ENCODE measurements around the gene PARVA. TPM values are rescaled to one million over a fixed set of nuclear protein-coding genes. Genes with fewer than 3 reads are reported as not detected.
A peak's percentile ranks its signal among the peaks of the same experiment; 100 is the strongest.

PARVA gene
- total RNA-seq, 1 experiment from 2014 or later, result 9.9 TPM

DNA sequence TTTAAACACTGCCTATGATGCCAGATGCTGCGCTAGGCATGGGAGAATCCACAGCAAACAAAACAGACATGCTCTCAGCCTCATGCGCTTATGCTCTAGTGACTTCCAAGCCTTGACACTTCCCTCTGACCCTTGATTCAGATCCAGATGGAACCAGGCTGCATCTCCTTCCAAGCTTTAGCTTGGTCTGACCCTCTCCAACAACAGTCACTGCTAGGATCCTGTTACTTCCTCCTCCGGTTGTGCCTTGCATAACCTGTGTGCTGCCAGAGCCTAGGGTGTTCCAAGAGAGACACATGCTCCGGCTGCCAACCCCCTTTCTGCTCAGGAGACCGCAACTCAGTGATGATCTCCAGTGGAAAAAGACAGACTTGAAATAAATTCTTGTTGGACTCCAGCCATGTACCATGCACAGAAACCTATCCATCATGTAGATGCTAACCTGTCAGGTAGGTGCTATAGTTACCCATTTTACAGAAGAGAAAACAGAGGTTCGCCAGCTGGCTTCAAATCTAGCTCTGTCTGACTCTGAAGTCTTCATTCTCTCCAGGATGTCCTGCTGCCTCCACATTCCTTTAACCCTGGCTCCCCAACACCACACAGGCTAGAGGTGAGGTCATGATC is 160.5 kb downstream of the PARVA start:
- in situ Hi-C loops (cut with HindIII; ENCODE audit: low sequenced_read_pairs), result no loop called here
- DNase-seq (ENCODE audit: low spot score), result no peak

DNA sequence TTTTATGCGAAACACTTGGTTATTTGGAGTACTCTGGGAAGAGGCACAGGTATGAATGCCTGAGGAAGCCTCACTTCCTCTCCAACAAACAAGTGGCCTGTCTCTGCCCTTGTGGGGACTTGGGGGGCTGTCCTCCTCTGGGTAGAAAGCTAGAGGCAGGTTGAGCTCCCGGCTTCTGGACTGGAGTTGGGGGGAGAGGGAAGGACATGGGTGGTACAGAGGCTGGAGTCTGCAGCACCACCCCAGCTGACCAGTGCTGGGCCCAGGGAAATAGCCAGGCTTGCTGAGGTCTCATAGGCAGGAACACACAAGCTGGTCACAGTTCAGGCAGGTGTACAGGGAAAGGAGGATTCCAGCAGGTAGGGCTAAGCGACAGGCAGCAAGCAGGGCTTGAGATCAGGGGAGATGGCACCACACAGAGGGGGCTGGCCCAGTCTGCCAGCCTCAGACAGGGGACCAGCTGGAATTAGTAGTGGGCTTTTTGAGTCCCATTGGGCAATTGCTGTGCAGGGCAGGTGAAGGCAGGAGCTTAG is 161.6 kb downstream of the PARVA start:
- DNase-seq (ENCODE audit: low spot score), result no peak
- in situ Hi-C loops (cut with HindIII; ENCODE audit: low sequenced_read_pairs), result no loop called here

DNA sequence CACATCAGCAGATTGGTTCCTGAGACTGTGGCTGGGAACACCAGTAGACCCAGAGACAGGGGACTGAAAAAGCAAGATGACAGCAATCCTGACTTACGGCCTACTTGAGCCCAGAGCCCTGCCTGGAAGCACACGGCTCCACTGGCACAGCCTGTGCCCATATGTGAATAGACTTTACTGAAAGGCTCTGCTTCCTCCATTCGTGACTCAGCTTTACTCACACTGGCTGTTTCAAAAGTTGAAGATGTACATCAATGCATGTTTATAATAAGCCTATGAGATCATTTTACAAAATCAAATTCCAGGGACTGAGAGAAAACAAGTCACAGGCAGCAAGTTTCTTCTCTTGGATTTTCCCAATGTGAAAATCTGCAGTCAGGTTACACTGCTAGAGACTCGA is 162.2 kb downstream of the PARVA start:
- no peak for DNase-seq (ENCODE audit: low spot score)
- in situ Hi-C loops (cut with HindIII; ENCODE audit: low sequenced_read_pairs), result no loop called here

DNA sequence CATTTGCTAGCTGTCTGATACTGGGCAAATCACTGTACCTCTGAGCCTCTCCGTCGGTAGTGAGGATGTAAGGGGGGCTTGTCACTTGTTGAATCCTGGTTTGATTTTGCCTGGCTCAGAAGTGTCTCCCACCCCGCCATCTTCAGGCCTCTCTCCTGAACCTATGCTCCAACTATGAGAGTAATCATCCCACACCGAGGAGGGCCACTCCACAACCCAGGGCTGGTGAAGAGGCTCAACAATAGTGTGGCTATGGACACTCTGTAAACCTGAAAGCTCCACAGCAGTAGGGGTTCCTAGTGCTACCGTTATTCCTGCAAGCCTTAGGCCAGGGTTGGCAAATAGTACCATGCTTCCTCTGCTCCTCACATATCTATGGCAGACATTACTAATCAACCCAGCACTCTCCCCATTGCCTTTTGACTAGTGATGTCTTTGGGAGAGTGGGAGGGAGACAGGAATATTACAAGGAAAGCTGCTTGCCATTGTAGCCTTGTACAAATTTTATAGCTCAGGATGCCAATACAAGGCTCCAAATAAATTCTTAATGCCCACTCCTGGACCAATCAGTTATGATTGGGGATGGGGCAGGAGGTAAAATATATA is 162.8 kb downstream of the PARVA start:
- in situ Hi-C loops (cut with HindIII; ENCODE audit: low sequenced_read_pairs), result no loop called here
- DNase-seq (ENCODE audit: low spot score), result no peak

DNA sequence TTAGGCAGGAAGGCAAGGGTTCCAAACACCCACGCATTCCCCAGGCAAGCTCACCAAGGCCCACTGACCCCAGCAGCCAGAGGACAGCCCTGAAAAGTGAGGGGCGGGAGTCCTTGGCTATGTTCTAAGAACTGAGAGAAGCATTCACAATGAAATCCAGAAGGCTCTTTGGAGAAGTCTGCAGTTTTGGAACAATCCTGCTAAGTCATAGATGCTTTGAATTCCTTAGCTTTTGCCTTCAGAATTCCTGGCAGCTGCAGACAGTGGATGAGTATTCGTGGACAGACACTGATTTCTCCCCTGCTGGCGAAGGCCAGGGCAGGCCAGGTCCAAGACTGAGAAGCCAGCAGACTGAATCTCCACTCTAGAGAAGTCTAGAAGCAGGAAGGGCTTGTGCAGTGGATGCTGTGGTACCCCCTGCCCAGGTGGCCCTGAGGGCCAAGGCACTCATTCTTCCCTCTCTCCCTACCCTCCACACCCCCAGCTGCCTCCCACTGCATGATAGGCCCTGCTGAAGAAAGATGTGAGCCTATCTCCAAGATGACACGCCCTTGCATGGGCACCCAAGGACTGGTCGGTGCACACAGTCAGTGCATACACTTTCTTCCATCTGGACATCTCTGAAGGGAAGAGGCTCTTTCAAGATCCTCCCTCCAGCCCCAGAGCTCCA is 163.7 kb downstream of the PARVA start:
- no peak for DNase-seq (ENCODE audit: low spot score)
- in situ Hi-C loops (cut with HindIII; ENCODE audit: low sequenced_read_pairs), result no loop called here

DNA sequence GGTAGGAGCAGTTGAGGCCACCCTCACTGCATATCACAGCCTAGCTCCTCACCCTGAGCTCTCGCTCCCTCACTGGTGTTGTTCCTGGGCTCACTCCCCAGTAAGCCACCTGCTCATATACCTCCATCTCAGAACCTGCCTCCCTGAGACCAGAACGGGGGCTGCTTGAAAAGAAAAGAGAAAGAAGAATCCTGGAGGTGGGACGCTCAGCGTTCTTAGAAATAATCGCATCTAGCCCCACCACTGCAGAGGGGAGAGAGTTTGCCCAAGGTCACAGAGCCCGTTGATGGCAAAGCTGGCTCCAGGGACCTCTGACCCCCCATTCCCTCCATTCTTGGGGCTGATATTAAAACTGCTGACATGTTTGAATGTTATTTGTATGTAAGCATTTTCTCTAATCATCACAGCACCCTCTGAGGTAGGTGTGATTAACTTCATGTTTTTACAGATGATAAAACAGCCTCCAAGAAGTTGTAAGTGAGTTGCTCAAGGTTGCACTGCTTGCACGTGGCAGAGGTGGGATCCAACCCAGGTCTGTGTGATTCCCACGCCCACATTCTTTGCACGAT is 164.3 kb downstream of the PARVA start:
- in situ Hi-C loops (cut with HindIII; ENCODE audit: low sequenced_read_pairs), result no loop called here
- no peak for DNase-seq (ENCODE audit: low spot score)

DNA sequence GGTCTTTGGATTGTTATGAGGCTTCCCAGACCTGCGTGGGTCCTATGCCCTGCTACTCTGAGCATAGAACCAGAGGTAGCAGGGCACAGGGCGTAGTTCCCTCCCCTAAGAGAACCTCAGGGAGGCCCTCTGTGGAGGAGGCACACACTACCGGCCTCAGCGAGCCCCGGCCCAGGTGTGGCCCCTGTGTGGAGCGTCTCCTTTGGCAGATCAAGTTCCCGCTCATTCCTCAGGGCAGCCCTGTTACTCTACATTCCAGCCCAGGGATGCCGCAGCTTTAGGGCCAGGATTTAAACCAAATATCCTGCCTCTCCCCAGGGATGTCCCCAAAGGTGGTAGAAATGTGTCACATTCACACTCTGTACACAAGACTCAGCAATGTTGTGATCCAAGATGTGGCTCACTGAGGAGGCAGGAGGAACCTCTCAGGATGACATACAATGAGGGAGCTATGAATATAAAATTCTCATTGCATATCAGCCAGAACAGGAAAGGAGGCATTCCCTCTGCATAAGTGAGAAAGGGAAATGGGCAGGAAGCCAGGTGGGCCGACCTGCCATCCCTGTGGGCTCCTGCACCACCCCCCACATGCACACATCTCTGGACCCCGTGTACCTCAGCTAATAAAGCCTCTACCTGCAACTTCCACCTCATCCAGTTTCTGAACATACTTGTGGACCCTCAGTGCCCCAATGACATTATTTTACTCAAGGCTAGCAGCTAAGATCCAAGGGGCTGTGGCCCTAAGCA is 165.0 kb downstream of the PARVA start:
- no peak for DNase-seq (ENCODE audit: low spot score)
- in situ Hi-C loops (cut with HindIII; ENCODE audit: low sequenced_read_pairs), result no loop called here

DNA sequence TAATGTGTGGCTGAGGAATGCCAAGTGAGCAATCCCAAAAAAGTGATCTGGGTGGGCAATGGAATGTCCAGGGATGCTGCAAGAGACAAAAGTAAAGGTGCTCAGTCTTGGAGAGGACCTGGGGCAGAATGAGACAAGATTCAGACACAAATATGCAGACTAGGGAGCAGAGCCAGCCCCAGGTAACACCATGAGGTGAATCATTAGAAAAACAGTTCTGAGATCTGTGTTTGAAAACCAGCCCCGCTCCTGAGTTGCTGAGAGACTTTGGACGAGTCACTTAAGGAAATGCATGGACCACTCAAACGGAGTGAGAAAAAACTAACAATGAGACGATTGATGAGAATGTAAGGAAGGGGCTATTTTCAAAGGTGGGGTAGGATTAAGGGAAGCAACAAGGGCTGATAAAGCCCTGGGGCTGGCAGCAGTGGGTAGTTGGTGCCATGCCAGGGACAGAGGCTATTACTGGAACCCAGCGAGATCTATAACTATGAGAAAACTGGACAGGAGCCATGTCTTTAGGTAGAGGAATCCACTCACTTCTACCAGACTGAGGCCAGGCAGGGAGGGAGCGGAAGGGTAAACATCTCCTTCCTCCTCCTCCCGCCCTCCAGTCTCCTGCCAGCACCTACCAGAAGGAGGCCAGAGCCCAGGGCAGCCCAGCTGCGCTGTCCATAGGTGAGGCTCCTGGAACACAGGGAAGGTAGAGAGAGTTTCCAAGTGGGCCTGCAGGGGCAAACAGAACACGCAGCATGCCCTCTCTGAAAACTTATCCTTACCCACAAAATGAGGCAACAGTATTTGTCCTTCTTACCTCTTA is 166.4 kb downstream of the PARVA start:
- no peak for DNase-seq (ENCODE audit: low spot score)

DNA sequence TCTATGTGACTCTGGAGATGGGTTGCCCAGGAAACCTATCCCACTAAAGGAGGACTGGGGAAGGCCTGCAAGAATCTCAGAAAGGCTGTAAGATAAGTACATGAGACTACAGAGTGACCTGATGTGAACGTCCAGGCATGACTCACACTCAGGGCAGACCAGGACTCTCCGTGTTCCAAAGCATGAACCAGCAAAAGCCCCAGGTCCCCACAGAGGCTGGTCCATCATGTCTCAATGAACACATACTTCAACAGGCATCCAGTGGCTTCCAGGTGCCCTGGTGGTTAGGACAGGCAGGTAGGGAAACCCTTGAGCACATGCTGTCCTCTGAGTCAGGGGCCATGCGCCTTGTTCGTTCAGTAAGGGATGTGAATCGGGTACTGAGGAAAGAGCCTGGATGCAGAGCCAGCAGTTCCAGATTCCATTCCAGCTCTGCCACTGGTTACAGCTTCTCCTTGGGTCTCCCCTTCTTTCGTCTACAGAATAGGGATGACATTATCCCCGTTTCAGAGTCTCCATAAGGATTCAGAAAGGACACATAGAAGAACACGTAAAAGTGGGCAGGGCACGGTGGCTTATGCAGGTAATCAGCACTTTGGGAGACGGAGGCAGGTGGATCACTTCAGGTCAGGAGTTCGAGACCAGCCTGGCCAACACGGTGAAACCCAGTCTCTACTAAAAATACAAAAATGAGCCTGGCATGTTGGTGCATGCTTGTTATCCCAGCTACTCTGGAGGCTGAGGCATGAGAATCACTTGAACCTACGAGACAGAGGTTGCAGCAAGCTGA is 167.8 kb downstream of the PARVA start:
- in situ Hi-C loops (cut with HindIII; ENCODE audit: low sequenced_read_pairs), result no loop called here
- no peak for DNase-seq (ENCODE audit: low spot score)

More for the DNA sequence above, 166.4 kb downstream of the PARVA start:
- in situ Hi-C loops (cut with HindIII; ENCODE audit: low sequenced_read_pairs), result no loop called here

DNA sequence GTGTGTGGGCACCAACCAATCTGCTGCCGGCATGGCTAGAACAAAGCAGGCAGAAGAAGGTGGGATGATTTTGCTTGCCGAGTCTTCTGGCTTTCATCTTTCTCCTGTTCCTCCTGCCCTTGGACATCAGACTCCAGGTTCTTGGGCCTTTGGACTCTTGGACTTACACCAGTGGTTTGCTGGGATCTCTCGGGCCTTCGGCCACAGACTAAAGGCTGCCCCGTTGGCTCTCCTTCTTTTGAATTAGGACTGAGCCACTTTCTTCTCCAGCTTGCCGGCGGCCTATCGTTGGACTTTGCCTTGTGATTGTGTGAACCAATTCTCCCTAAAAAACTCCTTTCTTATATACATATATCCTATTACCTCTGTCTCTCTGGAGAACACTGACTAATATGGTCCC is 168.8 kb downstream of the PARVA start:
- in situ Hi-C loops (cut with HindIII; ENCODE audit: low sequenced_read_pairs), result no loop called here
- DNase-seq (ENCODE audit: low spot score), result no peak

DNA sequence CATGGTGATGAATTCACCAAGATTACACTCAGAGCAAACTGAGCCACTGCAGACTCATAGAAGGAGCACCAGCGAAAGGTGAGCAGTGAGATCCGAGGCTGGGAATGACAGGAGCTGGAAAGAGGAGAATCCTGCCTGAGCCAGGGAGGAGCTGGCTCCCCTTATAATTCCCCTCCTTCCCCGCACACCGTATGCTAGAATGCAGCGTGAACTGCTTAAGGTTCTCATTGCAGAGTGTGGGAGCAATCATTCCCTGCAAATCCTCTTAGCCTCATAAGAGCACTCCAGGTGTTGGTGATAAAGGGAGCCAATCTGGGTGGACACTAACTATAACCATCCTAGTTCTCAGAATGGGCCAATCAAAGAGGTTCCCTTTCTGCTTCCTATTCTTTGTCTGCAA is 169.3 kb downstream of the PARVA start:
- no peak for DNase-seq (ENCODE audit: low spot score)
- in situ Hi-C loops (cut with HindIII; ENCODE audit: low sequenced_read_pairs), result no loop called here

DNA sequence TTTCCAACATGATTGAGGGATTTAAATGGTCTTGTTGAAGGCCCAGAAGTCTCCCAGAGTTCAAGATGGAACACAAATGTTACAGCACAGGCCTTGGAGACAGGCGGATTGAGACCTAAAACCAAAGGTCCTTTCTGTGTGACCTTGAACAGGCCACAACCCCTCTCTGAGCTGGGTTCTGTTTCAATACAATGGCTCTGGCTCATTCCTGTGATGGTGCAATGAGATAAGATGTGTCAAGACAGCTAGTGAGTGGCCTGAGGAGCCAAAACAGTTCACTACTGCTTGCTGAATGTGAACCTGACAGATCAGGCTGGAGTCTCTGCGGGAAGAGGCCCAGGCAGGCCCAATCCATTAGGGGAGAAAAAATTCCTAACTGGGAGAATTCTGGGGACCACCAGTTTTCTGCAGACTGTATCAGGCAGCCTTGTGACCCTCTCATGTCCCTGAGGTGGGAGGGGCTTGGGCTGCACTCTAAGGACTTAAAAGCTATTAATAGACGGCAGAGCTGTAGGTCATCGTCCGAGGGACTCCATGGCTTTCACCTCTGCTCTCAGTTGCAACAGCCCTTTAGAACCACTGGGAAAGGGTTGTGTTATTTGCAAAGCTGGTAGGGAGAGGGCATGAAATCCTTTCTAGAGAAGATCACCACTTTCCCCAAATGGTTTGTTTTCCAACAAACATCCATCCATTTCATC is 170.7 kb downstream of the PARVA start:
- no peak for DNase-seq (ENCODE audit: low spot score)
- in situ Hi-C loops (cut with HindIII; ENCODE audit: low sequenced_read_pairs), result no loop called here

DNA sequence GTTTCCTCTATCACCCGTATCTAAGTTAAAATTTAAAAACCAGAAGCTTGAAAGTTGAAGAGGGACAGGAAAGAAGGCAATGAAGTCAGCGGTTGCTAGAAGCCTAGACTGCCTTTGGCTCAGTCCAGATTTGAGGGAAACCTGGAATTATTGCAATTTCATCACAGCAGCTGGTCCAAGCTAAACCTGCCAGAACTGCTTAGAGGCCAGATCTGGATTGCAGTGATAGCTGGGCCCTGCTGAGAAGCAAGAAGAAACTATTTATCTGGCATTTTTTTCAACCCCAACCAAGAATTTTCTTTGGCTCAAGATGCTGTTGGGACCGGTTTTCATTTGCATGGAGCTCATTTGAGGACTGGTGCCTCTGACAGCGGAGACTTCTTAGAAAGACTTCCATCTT is 175.3 kb downstream of the PARVA start:
- DNase-seq (ENCODE audit: low spot score), result no peak
- in situ Hi-C loops (cut with HindIII; ENCODE audit: low sequenced_read_pairs), result no loop called here

DNA sequence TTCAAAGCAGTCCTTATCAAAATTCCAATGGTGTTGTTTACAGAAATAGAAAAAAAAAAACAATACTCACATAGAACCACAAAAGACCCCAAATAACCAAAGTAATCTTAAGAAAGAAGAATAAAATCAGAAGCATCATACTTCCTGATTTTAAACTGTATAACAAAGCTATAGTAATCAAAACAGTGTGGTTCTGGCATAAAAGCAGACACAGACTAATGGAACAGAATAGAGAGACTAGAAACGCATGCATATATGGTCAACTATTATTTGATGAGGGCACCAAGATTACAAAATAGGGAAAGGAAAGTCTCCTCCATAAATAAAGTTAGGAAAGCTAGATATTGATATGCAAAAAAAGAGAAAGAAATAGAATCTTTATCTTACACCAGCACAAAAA is 176.8 kb downstream of the PARVA start:
- in situ Hi-C loops (cut with HindIII; ENCODE audit: low sequenced_read_pairs), result no loop called here
- DNase-seq (ENCODE audit: low spot score), result no peak

DNA sequence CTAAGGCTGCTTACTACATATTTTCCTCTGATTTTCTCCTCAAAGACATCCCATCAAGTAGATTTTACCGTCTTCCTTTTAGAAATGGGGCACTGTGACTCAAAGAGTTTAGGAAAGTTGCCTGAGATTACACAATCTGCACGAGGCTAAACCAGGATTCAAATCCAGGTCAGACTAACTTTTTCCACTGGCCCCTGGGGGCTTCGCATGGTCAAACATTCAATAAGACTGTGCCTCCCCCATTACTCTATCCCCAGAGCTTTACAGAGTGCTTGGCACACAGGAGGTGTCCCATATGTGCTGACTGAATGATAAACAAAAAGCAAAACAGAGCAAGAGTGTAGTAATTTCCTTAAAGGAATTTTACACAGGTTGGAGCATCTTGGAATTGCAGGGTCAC is 178.8 kb downstream of the PARVA start:
- no peak for DNase-seq (ENCODE audit: low spot score)
- in situ Hi-C loops (cut with HindIII; ENCODE audit: low sequenced_read_pairs), result no loop called here

DNA sequence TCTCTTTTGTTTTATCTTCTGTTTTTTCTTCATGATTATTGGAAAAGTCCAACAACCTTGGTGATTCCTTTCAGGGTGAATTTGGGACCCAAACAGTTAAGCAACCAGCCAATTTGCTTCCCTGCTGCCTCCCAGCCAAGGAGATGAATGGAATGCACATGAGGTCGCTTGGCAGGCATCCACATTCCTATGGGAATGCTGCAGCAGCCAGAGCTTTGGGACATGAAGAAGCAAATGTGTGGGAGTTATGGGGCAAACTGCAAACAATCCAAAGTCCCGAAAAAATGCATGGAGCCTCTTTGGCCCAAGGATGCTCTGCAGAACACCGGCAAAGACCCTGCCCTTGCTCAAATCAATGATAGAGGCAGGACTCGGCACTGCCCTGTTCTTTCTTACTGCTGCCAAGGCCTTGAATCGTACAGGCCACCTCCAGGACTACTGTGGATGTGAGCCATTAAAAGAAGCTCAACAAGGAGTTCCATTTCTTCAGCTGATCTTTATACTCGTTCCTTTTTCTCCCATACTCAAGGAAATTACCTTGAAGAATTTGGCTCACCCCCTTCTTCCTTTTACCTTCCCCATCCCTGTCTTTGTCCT is 179.5 kb downstream of the PARVA start:
- DNase-seq (ENCODE audit: low spot score), result peak; percentile 56

DNA sequence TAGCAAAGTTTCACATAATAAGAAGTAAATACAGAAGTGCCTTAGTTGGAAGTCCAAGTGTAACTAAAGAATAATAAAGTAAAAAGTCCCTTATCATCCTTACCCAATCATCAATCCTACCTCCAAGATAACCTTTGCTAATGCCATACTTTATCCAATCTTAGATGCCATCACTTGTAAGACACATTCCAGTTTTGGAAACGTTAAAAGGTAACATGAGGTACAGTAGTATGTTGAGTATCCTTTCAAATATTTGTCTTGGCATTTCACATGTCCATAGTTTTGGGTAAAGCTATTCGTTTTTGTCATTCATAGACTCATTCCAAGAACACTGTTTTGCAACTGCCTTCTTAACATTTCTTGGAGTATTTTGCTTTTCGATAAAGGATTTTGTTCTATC is 181.6 kb downstream of the PARVA start:
- DNase-seq (ENCODE audit: low spot score), result no peak
- in situ Hi-C loops (cut with HindIII; ENCODE audit: low sequenced_read_pairs), result no loop called here

More for the DNA sequence above, 179.5 kb downstream of the PARVA start:
- in situ Hi-C loops (cut with HindIII; ENCODE audit: low sequenced_read_pairs), result no loop called here
